CD4-positive, alpha-beta memory T cell (primary cell): ENCODE data around the gene BORCS5. TPM values are rescaled to one million over a fixed set of nuclear protein-coding genes. Genes with fewer than 3 reads are reported as not detected.

ENCODE experiments used
- CTCF ChIA-PET: fragments of 350-600 bp; sonication (Branson Sonifier 250); formaldehyde crosslinking; loops from one replicate; lab custom pipeline; 2021; ENCODE audit warnings: inconsistent platforms; ENCODE audit not compliant: partially characterized antibody; lab: Charles Lee
- POLR2A ChIA-PET: fragments of 350-600 bp; sonication (Branson Sonifier 250); formaldehyde crosslinking; loops from one replicate; lab custom pipeline; 2021; ENCODE audit not compliant: partially characterized antibody; lab: Charles Lee
- DNase-seq, 5 donors: peaks; one replicate each; pipeline versions ENCODE4 v3.0.0 to v3.0.0-alpha.2; 2020 to 2022; ENCODE audit warnings: mixed read lengths in 1 of 5
- H3K27ac ChIP-seq: one replicate; pipeline ENCODE4 v1.7.0; 2013; ENCODE audit warnings: low read depth, low read length
- H3K27me3 ChIP-seq: 2 replicates; pipeline ENCODE4 v1.7.0; 2013; ENCODE audit warnings: mild to moderate bottlenecking, low read length, moderate library complexity; ENCODE audit not compliant: insufficient read depth
- H3K36me3 ChIP-seq: 2 replicates; pipeline ENCODE4 v1.7.0; 2013; ENCODE audit warnings: mild to moderate bottlenecking, low read length, moderate library complexity; ENCODE audit not compliant: insufficient read depth
- H3K4me1 ChIP-seq: 2 replicates; pipeline ENCODE4 v1.7.0; 2013; ENCODE audit warnings: mild to moderate bottlenecking, low read length, moderate library complexity; ENCODE audit not compliant: insufficient read depth
- H3K4me3 ChIP-seq, 2 donors: one replicate each; pipeline ENCODE4 v1.7.0; 2013; ENCODE audit warnings: low read length in 2 of 2, mild to moderate bottlenecking in 1 of 2
- H3K9me3 ChIP-seq, 2 donors: one replicate each; pipeline ENCODE4 v1.7.0; 2013; ENCODE audit warnings: low read length in 2 of 2, control low read depth in 1 of 2; ENCODE audit not compliant: control insufficient read depth in 1 of 2
- H3K27ac Mint-ChIP-seq, 7 donors: one replicate each; pipeline ENCODE4 v1.8.0; 2020 to 2021; ENCODE audit warnings: mixed read lengths in 7 of 7, mild to moderate bottlenecking in 6 of 7, inconsistent platforms in 3 of 7, moderate library complexity in 3 of 7
- H3K27me3 Mint-ChIP-seq, 2 donors: one replicate each; pipeline ENCODE4 v1.8.0; 2020 to 2021; ENCODE audit warnings: mixed read lengths in 2 of 2
- H3K36me3 Mint-ChIP-seq, 2 donors: one replicate each; pipeline ENCODE4 v1.8.0; 2020 to 2021; ENCODE audit warnings: mixed read lengths in 2 of 2, inconsistent platforms in 1 of 2, mild to moderate bottlenecking in 1 of 2
- H3K4me1 Mint-ChIP-seq, 4 donors: one replicate each; pipeline ENCODE4 v1.8.0; 2020 to 2021; ENCODE audit warnings: mixed read lengths in 4 of 4, mild to moderate bottlenecking in 1 of 4
- H3K4me3 Mint-ChIP-seq, 8 donors: one replicate each; pipeline ENCODE4 v1.8.0; 2020 to 2021; ENCODE audit warnings: mixed read lengths in 8 of 8, mild to moderate bottlenecking in 7 of 8, moderate library complexity in 6 of 8, inconsistent platforms in 3 of 8
- H3K9me3 Mint-ChIP-seq, 8 donors: one replicate each; pipeline ENCODE4 v1.8.0; 2020 to 2021; ENCODE audit warnings: mixed read lengths in 8 of 8, mild to moderate bottlenecking in 5 of 8, inconsistent platforms in 3 of 8, moderate library complexity in 1 of 8
- intact Hi-C: fragments of 100-400 bp; cut with micrococcal nuclease; formaldehyde crosslinking; loops from one replicate; pipeline ENCODE4 v1.15.1; 2023
- polyA plus RNA-seq, 2 donors: library from polyadenylated mRNA; unstranded; fragments of 300-500 nt; fragmentation: Illumina TruSeq; gene quantifications; one replicate each; pipeline ENCODE4 v1.2.3, GENCODE V29; 2021
- total RNA-seq, 2 experiments: library from RNA; stranded (reverse); gene quantifications; one replicate each; pipeline ENCODE4 v1.2.3, GENCODE V29; 2021

Gene BORCS5
- total and polyA plus RNA-seq, 4 experiments from 2014 or later, result 21.3 to 28.1 (median 27.2) TPM

DNA sequence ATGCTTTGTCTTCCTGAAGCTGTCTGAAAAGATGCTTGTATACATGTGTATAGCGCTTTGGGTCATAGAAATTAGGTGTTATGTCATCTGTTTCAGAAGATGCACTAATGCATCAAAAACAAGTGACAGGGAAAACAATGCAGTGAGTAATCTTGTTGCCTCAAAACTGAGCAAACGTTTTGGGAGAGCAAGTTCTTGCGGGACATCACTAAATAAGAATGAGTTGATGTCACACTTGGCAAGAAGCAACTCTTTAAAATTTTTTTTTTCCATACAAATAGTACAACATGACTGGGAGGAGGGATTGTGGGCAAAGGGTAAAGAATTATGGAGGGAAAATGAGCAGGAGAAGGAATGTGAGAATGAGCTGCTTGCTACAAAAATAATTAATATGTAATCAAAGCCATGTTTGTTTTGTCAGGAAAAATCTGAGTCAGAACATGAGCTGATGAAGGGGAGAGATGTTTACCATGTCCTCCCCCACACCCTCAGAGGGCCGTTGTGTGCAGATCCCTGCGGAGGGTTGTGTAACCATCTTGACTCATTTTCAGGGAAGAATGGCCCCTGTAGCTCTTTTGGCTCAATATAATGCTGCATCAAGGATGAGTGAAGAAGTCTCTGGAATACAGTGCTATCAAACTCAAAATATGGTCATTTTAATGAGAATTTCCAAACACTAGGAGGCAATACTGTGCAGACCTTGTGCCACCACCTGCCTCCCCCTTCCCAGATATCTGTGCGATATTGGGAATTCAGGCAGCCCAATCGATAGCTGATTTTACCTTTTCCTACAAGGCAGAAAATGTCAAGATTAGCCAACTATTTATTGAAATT is 41.4 kb downstream of the BORCS5 start:
- ChIA-PET CTCF (interaction anchor here (0.9 to 1.9 kb wide), 7 partner anchors 14 to 258 kb away, joined by 3 to 6 read pairs (median 3); no protein-coding TSS in a partner anchor), POLR2A (interaction anchor here (0.7 to 2.9 kb wide), 8 partner anchors 8 to 318 kb away, joined by 3 to 10 read pairs (median 4); no protein-coding TSS in a partner anchor)
- Histone ChIP-seq H3K36me3 (no peaks in the 10 kb centered on the region), H3K27ac (no peak overlapping the region), H3K27me3 (no peaks in the 10 kb centered on the region), H3K4me1 (peaks cover 26% of the 10 kb centered on the region), H3K4me3 (no peak overlapping the region), H3K9me3 (no peaks in the 10 kb centered on the region)
- Mint-ChIP-seq H3K36me3 (peaks cover 21 to 34% of the 10 kb centered on the region in 2 donors), H3K27me3 (no peaks in the 10 kb centered on the region), H3K9me3 (peaks cover 0 to 2% (median 0%) of the 10 kb centered on the region in 8 donors), H3K27ac (peak overlapping the region in 4 of 7 donors; percentile 32 to 71 (median 61)), H3K4me1 (peaks cover 26 to 64% (median 50%) of the 10 kb centered on the region in 4 donors), H3K4me3 (no peak overlapping the region)
- intact Hi-C loops, result no loop called here
- no peak for DNase-seq

DNA sequence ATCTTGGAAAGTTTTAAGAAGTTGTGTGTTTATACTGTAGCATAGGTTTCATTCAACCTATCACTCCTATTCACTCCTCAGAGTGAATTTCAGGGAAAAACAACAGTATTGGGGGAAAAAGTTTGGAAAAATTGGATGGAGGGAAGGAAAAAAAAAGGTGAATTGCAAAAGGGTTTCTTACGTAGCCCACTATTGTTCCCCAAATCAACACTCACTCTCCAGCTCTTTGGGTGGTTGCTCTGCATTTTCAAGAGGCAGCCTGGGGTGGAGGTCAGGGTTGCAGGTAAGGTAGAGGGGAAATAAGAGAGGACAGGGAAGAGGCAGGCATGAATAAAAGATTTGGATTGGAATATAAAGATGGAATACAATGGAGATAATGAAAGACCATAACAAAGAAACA is 42.3 kb downstream of the BORCS5 start:
- Mint-ChIP-seq H3K36me3 (peaks cover 29 to 39% of the 10 kb centered on the region in 2 donors), H3K27ac (peak overlapping the region in 6 of 7 donors; percentile 19 to 60 (median 49)), H3K9me3 (peaks cover 0 to 2% (median 0%) of the 10 kb centered on the region in 8 donors), H3K4me1 (peaks cover 33 to 72% (median 57%) of the 10 kb centered on the region in 4 donors), H3K27me3 (no peaks in the 10 kb centered on the region), H3K4me3 (peak overlapping the region in 1 of 8 donors; percentile 9)
- no peak for DNase-seq
- peaks cover 29% of the 10 kb centered on the region for H3K4me1 ChIP-seq
- CTCF ChIA-PET, result interaction anchor here (1.2 to 1.9 kb wide), 4 partner anchors 14 to 74 kb away, joined by 3 to 5 read pairs (median 4); no protein-coding TSS in a partner anchor
- H3K27me3 ChIP-seq, result no peaks in the 10 kb centered on the region
- H3K9me3 ChIP-seq, result no peaks in the 10 kb centered on the region
- no peaks in the 10 kb centered on the region for H3K36me3 ChIP-seq
- POLR2A ChIA-PET, result interaction anchor here (1.2 to 2.9 kb wide), 6 partner anchors 9 to 212 kb away, joined by 3 to 10 read pairs (median 4); no protein-coding TSS in a partner anchor
- intact Hi-C loops, result no loop called here
- H3K27ac ChIP-seq, result no peak overlapping the region
- H3K4me3 ChIP-seq, result no peak overlapping the region

DNA sequence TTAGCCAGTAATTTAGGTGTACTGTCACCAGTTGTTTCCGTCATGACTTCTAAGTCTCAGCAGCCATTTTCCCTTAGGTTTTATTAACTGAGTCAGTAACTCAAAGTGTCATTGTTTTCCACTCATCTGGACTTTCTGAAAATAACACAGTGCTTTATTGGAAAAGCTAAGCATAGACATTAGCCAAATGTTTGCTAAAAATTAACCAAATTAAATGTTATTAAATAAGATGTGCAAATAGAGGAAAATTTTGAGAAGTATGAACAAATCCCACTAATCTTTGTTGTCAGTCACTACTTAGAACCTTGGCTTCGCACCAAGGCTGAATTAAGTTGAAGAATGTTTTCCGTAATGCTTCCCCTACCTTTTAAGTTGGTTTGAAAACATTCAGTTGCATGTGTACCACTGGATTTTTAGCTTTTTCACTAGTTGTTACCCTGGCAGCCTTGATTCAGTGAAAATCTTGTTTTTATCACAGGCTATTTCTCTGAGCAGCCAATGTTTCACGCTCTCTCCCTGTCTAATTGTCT is 43.0 kb downstream of the BORCS5 start:
- Mint-ChIP-seq H3K36me3 (peaks cover 28 to 39% of the 10 kb centered on the region in 2 donors), H3K9me3 (peaks cover 0 to 2% (median 0%) of the 10 kb centered on the region in 8 donors), H3K4me1 (peaks cover 29 to 71% (median 54%) of the 10 kb centered on the region in 4 donors), H3K27ac (peak overlapping the region in 2 of 7 donors; percentile 38 to 48), H3K27me3 (no peaks in the 10 kb centered on the region), H3K4me3 (no peak overlapping the region)
- Histone ChIP-seq H3K27me3 (no peaks in the 10 kb centered on the region), H3K36me3 (no peaks in the 10 kb centered on the region), H3K27ac (no peak overlapping the region), H3K4me3 (no peak overlapping the region), H3K4me1 (peaks cover 33% of the 10 kb centered on the region), H3K9me3 (no peaks in the 10 kb centered on the region)
- DNase-seq, result no peak
- ChIA-PET CTCF (interaction anchor here (1.3 to 1.9 kb wide), 2 partner anchors 15 to 104 kb away, joined by 3 to 5 read pairs; no protein-coding TSS in a partner anchor), POLR2A (interaction anchor here (0.6 to 2.1 kb wide), 3 partner anchors 66 to 104 kb away, joined by 3 to 6 read pairs (median 3); no protein-coding TSS in a partner anchor)
- intact Hi-C loops, result loop anchor here (5.0 kb wide), 1 partner anchor 42 kb away; no protein-coding TSS in a partner anchor

DNA sequence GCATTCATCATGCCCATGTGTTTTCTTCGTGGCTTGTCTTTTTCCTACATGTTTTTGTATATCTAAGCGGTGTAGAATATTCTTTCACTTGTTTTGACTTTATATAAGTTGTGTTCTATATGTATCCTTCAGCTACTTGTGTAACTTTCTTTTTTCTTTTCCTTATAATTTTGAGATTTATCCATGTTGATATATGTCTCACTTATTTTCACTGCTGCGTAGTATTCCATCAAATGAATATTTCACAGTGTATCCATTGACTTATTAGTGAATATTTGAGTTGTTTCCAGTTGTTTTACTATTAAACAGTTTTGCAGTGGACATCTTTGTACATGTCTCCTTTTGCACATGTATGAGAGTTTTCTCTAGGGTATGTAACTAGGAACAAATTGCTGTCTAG is 43.9 kb downstream of the BORCS5 start:
- Mint-ChIP-seq H3K36me3 (peaks cover 30 to 34% of the 10 kb centered on the region in 2 donors), H3K4me1 (peaks cover 25 to 67% (median 50%) of the 10 kb centered on the region in 4 donors), H3K27ac (peak overlapping the region in 2 of 7 donors; percentile 11 to 19), H3K4me3 (no peak overlapping the region), H3K27me3 (no peaks in the 10 kb centered on the region), H3K9me3 (peaks cover 0 to 2% (median 0%) of the 10 kb centered on the region in 8 donors)
- Histone ChIP-seq H3K27me3 (no peaks in the 10 kb centered on the region), H3K4me1 (peaks cover 33% of the 10 kb centered on the region), H3K36me3 (no peaks in the 10 kb centered on the region), H3K27ac (no peak overlapping the region), H3K4me3 (no peak overlapping the region), H3K9me3 (no peaks in the 10 kb centered on the region)
- ChIA-PET POLR2A (interaction anchor here (0.9 to 2.1 kb wide), 4 partner anchors 11 to 74 kb away, joined by 3 to 6 read pairs (median 4); no protein-coding TSS in a partner anchor), CTCF (interaction anchor here (0.7 to 1.9 kb wide), 4 partner anchors 8 to 103 kb away, joined by 3 to 5 read pairs (median 4); no protein-coding TSS in a partner anchor)
- intact Hi-C loops, result loop anchor here (5.0 kb wide), 1 partner anchor 42 kb away; no protein-coding TSS in a partner anchor
- no peak for DNase-seq

DNA sequence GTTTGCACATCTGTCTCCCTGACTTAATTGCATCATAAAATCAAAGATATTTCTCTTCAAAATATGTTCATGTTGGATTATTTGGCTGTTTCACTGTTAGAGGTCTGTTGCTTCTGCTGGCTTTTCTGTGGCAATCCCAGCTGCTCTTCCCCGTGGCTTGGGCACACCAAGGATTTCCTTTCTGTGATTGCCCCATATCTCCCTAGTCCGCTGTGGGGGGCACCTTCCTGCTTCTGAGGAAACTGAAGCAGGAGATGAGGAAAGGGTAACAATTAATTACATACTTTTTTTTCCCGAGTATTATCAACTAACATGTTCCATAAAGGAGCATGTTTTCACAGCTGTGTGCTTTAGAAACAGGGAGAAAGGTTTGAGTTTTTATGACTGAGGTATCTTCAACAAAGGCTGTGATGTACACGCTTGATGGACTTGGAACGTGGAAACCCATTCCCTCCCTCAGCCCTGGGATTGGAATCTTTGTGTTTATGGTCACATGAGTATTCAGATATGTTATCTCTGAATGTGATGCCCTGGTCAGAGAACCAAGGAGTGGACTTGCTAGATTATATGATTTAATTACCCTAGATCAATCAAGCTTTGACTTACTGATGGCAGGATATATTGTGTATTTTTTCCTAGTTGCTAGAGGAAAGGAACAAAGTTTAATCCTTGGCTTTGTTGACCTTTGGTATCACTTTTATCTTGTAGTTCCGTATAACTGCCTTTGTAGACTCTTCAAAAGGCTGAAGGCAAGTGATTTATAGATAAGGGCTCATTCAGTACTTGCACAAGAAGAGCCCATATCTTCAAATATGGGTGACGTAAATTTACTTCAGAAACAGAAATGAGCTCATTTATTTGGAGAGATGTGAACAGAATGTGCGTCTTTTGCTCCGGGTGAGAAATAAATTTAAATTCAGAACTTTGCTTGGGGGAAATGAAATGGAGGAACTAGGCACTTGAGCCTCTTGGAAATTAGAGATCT is 46.7 kb downstream of the BORCS5 start:
- H3K36me3 ChIP-seq, result no peaks in the 10 kb centered on the region
- CTCF ChIA-PET, result interaction anchor here (0.7 to 1.9 kb wide), 5 partner anchors 14 to 334 kb away, joined by 3 to 5 read pairs (median 3); no protein-coding TSS in a partner anchor
- no peak overlapping the region for H3K27ac ChIP-seq
- Mint-ChIP-seq H3K9me3 (peaks cover 0 to 4% (median 0%) of the 10 kb centered on the region in 8 donors), H3K4me1 (peaks cover 25 to 65% (median 45%) of the 10 kb centered on the region in 4 donors), H3K36me3 (peaks cover 21 to 22% of the 10 kb centered on the region in 2 donors), H3K27ac (peak overlapping the region; percentile 55 to 93 (median 86)), H3K27me3 (no peaks in the 10 kb centered on the region), H3K4me3 (peak overlapping the region in 4 of 8 donors; percentile 8 to 55 (median 20))
- POLR2A ChIA-PET, result interaction anchor here (0.7 to 1.4 kb wide), 7 partner anchors 8 to 63 kb away, joined by 3 to 4 read pairs (median 3); no protein-coding TSS in a partner anchor
- no peaks in the 10 kb centered on the region for H3K9me3 ChIP-seq
- H3K4me1 ChIP-seq, result peaks cover 39% of the 10 kb centered on the region
- no peaks in the 10 kb centered on the region for H3K27me3 ChIP-seq
- no peak overlapping the region for H3K4me3 ChIP-seq
- intact Hi-C loops, result loop anchor here (1.0 to 5.0 kb wide), 2 partner anchors 9 to 39 kb away; no protein-coding TSS in a partner anchor
- DNase-seq, result peak in 3 of 5 donors; percentile 23 to 50 (median 42)

DNA sequence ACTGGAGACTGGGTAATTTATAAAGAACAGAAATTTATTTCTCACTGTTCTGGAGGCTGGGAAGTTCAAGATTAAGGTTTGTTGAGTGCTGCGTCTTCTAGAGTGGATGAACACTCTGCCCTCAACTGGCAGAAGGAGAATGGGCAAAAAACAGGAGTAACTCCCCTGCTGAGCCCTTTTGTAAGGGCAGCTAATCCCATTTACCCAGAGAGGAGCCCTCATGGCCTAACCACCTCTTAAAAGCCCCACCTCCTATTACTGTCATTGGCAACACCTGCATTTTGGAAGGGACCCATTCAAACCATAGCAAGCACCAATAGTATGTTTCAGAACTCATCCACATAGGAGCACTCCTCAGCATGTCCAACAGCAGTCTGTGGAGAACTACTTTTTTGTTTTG is 47.4 kb downstream of the BORCS5 start:
- Histone ChIP-seq H3K27me3 (no peaks in the 10 kb centered on the region), H3K4me3 (no peak overlapping the region), H3K27ac (no peak overlapping the region), H3K4me1 (peaks cover 37% of the 10 kb centered on the region), H3K9me3 (no peaks in the 10 kb centered on the region), H3K36me3 (no peaks in the 10 kb centered on the region)
- peaks cover 26 to 65% (median 45%) of the 10 kb centered on the region in 4 donors for H3K4me1 Mint-ChIP-seq
- peaks cover 21% of the 10 kb centered on the region in 2 donors for H3K36me3 Mint-ChIP-seq
- peak overlapping the region in 2 of 8 donors; percentile 8 to 55 for H3K4me3 Mint-ChIP-seq
- peak overlapping the region; percentile 55 to 93 (median 81) for H3K27ac Mint-ChIP-seq
- intact Hi-C loops, result loop anchor here (1.0 to 5.0 kb wide), 2 partner anchors 8 to 38 kb away; no protein-coding TSS in a partner anchor
- ChIA-PET CTCF (interaction anchor here (0.7 to 1.9 kb wide), 3 partner anchors 27 to 333 kb away, joined by 3 to 4 read pairs (median 3); no protein-coding TSS in a partner anchor), POLR2A (interaction anchor here (0.7 to 1.4 kb wide), 5 partner anchors 10 to 62 kb away, joined by 3 to 4 read pairs (median 3); no protein-coding TSS in a partner anchor)
- DNase-seq, result no peak
- peaks cover 0 to 4% (median 0%) of the 10 kb centered on the region in 8 donors for H3K9me3 Mint-ChIP-seq
- H3K27me3 Mint-ChIP-seq, result no peaks in the 10 kb centered on the region
